IMR-90 (cell line): ENCODE data around the gene GCSH.

Experiments used
- BHLHE40 ChIP-seq: fragments of 150-350 bp; IDR thresholded peaks from 2 replicates; pipeline ENCODE4 v1.6.1; 2016; ENCODE audit warnings: mild to moderate bottlenecking, low read depth, low read length
- CTCF ChIP-seq: conservative IDR thresholded peaks from 2 replicates; pipeline ENCODE4 v1.5.1; 2012; ENCODE audit warnings: mild to moderate bottlenecking, low read depth, low read length, improper control_type of control experiment
- MAFK ChIP-seq: IDR thresholded peaks from 2 replicates; pipeline ENCODE4 v1.6.1; 2012; ENCODE audit warnings: low read depth, low read length, improper control_type of control experiment
- MXI1 ChIP-seq: IDR thresholded peaks from 2 replicates; pipeline ENCODE4 v1.6.1; 2012; ENCODE audit warnings: low read depth, mild to moderate bottlenecking, low read length, moderate library complexity, borderline replicate concordance
- RFX5 ChIP-seq: IDR thresholded peaks from 2 replicates; pipeline ENCODE4 v1.8.0; 2012; ENCODE audit warnings: low read depth, mild to moderate bottlenecking, low read length, moderate library complexity
- SMC3 ChIP-seq: fragments of 150-350 bp; IDR thresholded peaks from 2 replicates; pipeline ENCODE4 v1.6.1; 2016; ENCODE audit warnings: low read depth, mild to moderate bottlenecking, antibody characterized with exemption, low read length, moderate library complexity

GRCh38 chr16:81142864-81143263 lies 46.7 kb upstream of the GCSH start:
- TF ChIP-seq CTCF (no peak), MAFK (no peak), MXI1 (no peak), RFX5 (no peak), BHLHE40 (no peak), SMC3 (no peak)
